GM21381 (cell line): ENCODE data around the gene LZTS3.
"Not testable (repeated sequence)": the region's sequence is repeated elsewhere in the genome, so short reads cannot be mapped to it uniquely, and the experiment has no call there.

Experiments
- ATAC-seq: cut with Tn5 transposase; IDR thresholded peaks from one replicate; pipeline ENCODE4 v1.9.1; 2021; ENCODE audit warnings: mild to moderate bottlenecking, moderate library complexity; ENCODE audit not compliant: unreplicated experiment

The LZTS3 gene

GRCh38 chr20:3193806-3194616 lies 20.7 kb upstream of the LZTS3 start:
- no peak for ATAC-seq

GRCh38 chr20:3192226-3193015 lies 19.1 kb upstream of the LZTS3 start:
- ATAC-seq = no peak

DNA sequence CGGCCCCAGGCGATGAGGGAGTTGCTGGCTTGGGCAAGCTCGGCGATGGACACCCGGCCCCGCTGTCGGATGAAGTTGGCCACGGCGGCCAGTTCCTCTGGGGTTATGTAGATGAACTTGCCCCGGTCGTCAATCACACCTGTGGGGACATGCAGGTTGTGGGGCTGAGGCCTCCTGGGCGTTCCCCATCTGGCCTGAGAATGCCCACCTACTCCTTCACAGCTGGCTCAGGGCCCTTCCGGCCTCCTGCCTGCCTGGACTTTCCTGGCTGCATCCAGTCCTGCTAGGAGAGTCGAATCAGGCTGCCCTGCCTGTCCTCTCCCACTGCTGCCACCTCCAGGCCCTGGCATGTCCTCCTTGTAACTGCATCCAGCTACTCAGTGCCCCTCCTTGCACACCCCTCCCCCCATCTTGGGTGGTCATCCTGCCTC lies 17.3 kb upstream of the LZTS3 start:
- ATAC-seq = no peak

GRCh38 chr20:3189561-3190131 lies 16.3 kb upstream of the LZTS3 start:
- ATAC-seq = no peak

- no peak for ATAC-seq
These were observed 15.6 kb upstream of the LZTS3 start for GRCh38 chr20:3188823-3189413.

DNA sequence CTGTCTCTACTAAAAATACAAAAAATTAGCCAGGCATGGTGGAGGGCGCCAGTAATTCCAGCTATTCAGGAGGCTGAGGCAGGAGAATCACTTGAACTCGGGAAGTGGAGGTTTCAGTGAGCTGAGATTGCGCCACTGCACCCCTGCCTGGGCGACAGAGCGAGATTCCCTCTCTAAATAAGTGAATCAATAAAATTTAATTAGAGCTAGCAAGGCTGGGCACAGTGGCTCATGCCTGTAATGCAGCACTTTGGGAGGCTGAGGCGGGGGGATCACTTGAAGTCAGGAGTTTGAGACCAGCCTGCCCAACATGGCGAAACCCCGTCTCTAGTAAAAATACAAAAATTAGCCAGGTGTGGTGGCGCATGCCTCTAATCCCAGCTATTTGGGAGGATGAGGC lies 14.5 kb upstream of the LZTS3 start:
- ATAC-seq = not testable (repeated sequence)

DNA sequence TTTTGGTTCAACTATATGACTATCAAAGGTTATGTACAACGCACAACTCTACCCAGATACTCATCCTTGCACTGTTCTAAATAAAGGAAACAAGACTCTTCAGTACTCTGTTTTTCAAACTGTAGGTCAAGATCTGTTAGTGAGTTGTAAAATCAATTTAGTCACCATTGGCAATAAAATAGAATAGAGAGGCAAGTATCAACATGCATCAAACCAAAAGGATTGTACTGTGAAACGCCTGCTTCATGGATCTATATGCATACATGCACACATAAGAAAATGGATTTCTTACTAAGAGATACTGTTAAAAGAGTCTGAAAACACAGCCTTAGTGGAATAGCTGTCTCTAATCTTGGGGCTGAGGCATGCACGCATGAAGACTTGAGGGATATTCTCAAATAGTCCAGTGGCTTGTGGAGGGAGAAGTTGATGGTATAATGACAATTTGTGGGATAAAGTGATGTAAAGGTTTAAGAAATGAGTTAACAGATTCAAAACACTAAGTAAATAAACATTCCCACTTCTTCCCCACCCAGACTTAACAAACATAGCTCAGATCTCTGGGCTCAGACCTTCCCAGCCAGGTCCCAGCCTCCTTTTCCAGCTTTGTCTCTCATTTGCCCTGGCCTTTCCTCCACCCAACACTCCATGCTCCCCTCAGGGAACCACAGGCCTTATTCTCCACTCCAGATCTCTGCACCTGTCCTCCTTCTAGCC lies 10.7 kb upstream of the LZTS3 start:
- ATAC-seq = no peak

GRCh38 chr20:3182429-3182828 lies 9.1 kb upstream of the LZTS3 start:
- ATAC-seq = not testable (repeated sequence)

DNA sequence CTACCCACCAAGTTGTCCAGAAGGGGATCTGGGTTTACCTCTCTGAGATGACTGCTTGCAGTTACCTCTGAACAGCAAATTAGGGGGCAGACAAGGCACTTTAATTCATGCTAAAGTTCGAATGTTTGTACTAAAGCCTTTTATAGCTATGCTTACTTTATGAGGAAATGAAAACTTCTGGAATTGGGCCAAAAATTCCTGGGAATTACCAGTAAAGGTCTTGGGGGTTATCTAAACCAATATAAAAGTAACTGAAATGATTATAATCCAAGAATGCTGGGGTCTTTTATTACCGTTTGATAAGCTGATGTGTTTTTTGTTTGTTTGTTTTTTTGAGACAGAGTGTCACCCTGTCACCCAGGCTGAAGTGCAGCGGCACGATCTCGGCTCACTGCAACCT lies 7.9 kb upstream of the LZTS3 start:
- ATAC-seq = no peak

DNA sequence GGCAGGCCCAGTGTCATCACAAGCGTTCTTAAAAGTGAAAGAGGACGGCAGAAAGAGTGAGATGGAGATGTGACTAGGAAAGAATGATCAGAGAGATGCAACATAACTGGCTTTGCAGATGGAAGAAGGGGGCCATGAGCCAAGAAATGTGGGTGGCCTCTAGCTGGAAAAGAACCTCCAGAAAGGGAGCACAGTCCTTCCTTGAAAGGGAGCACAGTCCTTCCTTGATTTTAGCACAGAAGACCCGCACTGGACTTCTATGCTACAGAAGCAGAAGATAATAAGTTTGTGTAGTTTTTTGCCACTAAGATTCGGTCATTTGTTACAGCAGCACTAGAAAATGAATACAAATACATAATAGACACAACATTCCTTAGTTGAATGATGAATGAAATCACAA lies 7.0 kb upstream of the LZTS3 start:
- no peak for ATAC-seq

- no peak for ATAC-seq
These were observed 4.6 kb upstream of the LZTS3 start for GRCh38 chr20:3177746-3178485.

GRCh38 chr20:3175270-3175669 lies 1.9 kb upstream of the LZTS3 start:
- ATAC-seq = no peak

GRCh38 chr20:3174442-3175261 lies 1.3 kb upstream of the LZTS3 start:
- no peak for ATAC-seq

DNA sequence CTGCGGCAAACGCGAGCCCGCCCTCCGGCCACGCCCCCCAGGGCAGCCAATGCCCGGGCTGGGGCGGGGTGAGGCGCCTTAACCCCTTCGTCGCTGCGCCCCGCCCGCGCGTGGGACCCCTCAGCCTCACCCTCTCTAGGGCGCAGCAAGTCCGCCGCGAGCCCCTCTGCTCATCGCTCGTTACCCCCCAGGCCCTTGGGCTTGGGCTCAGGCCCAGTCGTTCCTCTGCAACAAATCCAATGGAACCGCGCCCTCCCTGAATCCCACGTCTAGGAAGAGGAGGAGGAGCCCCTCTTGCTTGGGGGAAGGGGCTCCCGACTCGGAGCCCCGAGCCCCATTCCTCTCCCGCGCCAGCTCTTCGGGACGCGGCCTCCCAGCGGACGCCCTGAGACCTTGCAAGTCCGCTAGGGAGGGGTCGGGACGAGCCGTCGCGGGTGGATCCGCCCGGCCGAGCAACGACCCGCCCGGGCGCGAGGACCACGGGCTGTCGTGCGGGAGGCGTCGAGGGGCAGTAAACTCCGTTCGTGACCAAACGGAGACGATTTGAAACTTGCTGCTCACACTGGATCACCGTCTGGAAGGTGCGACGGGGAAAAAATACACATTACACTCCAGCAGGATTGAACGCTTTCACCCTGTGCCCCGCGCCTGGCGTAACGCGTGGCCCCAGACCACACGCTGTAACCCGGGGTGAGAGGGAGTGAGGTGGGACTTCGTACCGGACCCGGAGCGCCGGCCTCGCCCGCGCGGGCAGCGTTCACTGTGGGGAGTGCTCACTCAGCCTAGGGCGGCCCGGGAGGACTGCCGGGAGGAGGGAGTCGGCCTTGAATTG lies 477 bp upstream of the LZTS3 start:
- peak; percentile 87 for ATAC-seq

- no peak for ATAC-seq
These were observed 1.0 kb downstream of the LZTS3 start for GRCh38 chr20:3172126-3172932.

- ATAC-seq = no peak
These were observed 1.8 kb downstream of the LZTS3 start for GRCh38 chr20:3171391-3172125.
